Suppressor macrophage (primary cell): Measurements from ENCODE around the gene WDR12.
"Not testable (repeated sequence)": the region's sequence is repeated elsewhere in the genome, so short reads cannot be mapped to it uniquely, and the experiment has no call there.

Source experiments
- DNase-seq, 4 experiments: peaks; one replicate each; pipeline ENCODE4 v3.0.0-alpha.2; 2020 to 2022

WDR12 gene

GRCh38 chr2:202883987-202884675 is 27.3 kb downstream of the WDR12 start:
- peak in 3 of 4 experiments; percentile 9 to 16 (median 12) for DNase-seq

GRCh38 chr2:202881570-202881969 is 29.9 kb downstream of the WDR12 start:
- no peak for DNase-seq

GRCh38 chr2:202877699-202878098 is 33.8 kb downstream of the WDR12 start:
- DNase-seq = no peak

- peak; percentile 42 to 79 (median 60) for DNase-seq
Measured at GRCh38 chr2:202871300-202872141, 40.0 kb downstream of the WDR12 start, which contains the start of gene ICA1L. Gene ICA1L (minus strand): TSS chr2:202871766. CDS start chr2:202829009, 42,757 bp downstream.

GRCh38 chr2:202870431-202871299 is 40.8 kb downstream of the WDR12 start:
- peak; percentile 57 to 69 (median 63) for DNase-seq

- DNase-seq = no peak
Measured at GRCh38 chr2:202861987-202862386, 49.5 kb downstream of the WDR12 start.

- DNase-seq = no peak
Measured at GRCh38 chr2:202858601-202859000, 52.9 kb downstream of the WDR12 start.

GRCh38 chr2:202849343-202849742 is 62.1 kb downstream of the WDR12 start:
- not testable (repeated sequence) for DNase-seq

- DNase-seq = peak; percentile 65 to 83 (median 74)
Measured at GRCh38 chr2:202848813-202849212, 62.7 kb downstream of the WDR12 start.

- DNase-seq = peak in 2 of 4 experiments; percentile 33 to 36
Measured at GRCh38 chr2:202847693-202848524, 63.6 kb downstream of the WDR12 start.

GRCh38 chr2:202844656-202845055 is 66.8 kb downstream of the WDR12 start:
- no peak for DNase-seq

- no peak for DNase-seq
Measured at GRCh38 chr2:202842690-202843089, 68.8 kb downstream of the WDR12 start.

GRCh38 chr2:202841090-202841867 is 70.2 kb downstream of the WDR12 start:
- DNase-seq = peak in 1 of 4 experiments; percentile 8

- DNase-seq = peak; percentile 43 to 65 (median 60)
Measured at GRCh38 chr2:202831242-202832220, 79.9 kb downstream of the WDR12 start.

- DNase-seq = no peak
Measured at GRCh38 chr2:202824901-202825300, 86.6 kb downstream of the WDR12 start.
